SHP77 (cell line): Measurements from ENCODE around the gene MROH2A.
"Not testable (repeated sequence)": the region's sequence is repeated elsewhere in the genome, so short reads cannot be mapped to it uniquely, and the experiment has no call there.

Experiments
- DNase-seq, 2 experiments: peaks; one replicate each; lab custom pipeline; 2025; lab: John Stamatoyannopoulos, UW

Gene MROH2A, protein sequence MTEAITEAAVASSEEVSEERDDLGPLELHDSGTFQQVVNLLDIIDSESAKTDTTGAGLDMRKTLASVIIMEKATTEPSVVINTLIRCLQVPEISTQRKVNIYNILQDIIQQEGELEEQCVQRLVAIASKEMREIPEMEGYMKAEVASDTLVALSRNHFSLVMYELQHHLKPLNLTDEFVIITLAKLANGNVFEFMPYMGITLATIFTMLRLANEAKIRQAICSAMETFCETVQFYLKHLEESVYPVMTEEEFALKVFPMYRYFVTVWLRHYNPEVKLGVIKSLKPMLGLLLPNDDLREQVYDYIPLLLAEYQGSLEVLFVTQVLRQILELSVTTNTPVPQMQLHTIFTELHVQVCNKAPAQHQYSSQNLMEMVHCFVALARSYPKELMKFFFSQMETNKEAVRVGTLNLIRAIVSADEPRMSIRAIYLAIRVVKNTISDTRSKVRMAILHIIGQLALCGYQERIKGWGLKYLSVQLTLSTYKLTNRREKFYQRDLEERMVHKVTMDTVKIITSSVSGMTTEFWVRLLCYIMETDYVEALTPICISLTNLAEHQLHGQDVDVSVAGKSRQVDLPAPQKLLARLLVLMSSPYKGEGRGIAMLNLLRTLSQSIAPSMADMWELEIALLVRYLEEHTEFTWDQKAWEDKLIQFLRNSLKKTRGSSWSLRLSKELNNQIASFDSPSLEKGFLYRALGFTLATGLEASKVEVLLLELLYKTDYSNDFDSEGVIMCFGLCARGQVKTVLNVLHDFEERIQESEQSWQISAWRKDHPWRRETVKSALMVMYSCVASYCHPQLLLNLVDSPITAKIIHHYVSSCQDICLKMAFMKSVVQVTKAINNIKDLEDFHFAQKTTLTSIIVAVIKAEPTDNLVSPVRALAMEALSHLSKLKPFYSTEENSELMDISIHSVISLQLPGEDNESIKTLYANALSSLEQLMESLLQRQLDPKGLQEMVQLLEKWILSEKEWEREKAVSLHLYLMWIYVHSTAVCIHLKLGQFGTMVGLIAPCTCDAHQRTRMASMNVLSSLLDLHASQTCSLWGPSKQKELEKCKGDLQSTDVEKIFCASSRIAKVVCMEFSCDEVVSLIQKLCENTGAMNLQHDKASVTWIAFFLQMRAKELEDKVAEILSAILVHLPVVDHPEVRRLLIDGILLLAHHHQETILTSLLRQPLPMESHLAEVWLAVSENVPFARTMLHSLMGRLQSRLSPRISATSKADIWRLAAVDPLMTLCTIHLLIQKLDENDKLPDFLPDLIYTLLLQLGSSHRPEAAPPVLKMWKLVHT (N-terminal part only)

DNA sequence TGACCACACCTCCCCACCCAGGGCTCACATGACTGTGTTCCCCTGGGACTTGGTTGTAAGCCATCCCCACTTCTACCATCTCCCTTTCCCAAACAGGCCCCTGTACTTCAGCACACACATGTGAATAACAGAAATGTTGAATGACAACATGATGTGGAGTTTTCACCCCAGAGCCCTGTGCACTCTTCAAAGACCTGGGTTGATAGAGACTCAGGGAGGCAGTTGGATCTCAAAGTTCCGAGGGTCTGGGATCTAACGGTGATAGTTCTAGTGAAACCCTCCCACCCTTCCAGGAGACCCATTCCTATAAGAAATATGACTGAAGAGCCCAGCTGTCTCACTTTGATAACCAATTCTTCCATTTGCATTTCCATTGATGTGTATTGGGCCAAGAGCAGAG, at the start of gene MROH2A:
Gene MROH2A, plus strand, starts transcription at position 301 of the 400 bp plus-strand sequence. CDS start 1,029 bp downstream, outside the sequence.
- no peak for DNase-seq

GRCh38 chr2:233728723-233729301, 49.3 kb upstream of the MROH2A start, which contains the start of gene UGT1A3:
Gene UGT1A3, plus strand, starts transcription at chr2:233729042. Its CDS starts 85 bp downstream, at chr2:233729127.
- DNase-seq = no peak

DNA sequence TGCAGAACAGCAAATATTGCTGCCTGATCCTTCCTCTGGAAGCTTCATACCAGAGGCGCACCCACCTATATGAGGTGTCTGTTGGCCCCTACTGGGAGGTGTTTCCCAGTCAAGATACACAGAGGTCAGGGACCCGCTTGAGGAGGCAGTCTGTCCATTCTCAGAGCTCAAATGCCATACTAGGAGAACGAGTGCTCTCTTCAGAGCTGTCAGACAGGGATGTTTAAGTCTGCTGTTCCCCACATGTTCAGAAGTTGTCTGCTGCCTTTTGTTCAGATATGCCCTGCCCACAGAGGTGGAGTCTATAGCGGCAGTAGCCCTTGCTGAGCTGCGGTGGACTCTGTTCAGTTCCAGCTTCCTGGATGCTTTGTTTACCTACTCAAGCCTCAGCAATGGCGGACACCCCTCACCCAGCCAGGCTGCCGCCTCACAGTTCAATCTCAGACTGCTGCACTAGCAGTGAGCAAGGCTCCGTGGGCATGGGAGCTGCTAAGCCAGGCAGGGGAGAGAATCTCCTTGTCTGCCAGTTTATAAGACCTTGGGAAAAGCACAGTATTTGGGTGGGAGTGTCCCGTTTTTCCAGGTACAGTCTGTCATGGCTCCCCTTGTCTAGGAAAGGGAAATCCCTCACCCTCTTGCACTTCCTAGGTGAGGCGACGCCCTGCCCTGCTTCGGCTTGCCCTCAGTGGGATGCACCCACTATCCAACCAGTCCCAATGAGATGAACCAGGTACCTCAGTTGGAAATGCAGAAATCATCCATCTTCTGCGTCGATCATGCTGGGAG, 41.1 kb upstream of the MROH2A start:
- not testable (repeated sequence) for DNase-seq

DNA sequence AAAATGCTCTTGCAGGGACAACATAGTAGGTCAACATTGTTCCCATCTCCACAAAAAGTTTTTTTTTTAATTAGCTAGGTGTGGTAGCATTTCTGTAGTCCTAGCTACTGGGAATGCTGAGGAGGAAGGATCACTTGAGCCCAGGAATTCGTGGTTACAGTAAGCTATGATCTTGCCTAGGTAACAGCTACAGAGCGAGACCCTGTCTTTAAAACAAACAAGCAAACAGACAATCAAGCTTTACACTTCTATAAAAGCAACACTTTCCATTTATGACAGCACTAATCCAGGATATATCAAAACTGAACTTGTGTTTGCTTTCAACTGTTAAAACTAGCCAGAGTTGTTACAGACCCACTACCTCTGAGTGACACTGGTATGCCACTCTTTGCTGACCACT, 37.3 kb upstream of the MROH2A start:
- DNase-seq = no peak

DNA sequence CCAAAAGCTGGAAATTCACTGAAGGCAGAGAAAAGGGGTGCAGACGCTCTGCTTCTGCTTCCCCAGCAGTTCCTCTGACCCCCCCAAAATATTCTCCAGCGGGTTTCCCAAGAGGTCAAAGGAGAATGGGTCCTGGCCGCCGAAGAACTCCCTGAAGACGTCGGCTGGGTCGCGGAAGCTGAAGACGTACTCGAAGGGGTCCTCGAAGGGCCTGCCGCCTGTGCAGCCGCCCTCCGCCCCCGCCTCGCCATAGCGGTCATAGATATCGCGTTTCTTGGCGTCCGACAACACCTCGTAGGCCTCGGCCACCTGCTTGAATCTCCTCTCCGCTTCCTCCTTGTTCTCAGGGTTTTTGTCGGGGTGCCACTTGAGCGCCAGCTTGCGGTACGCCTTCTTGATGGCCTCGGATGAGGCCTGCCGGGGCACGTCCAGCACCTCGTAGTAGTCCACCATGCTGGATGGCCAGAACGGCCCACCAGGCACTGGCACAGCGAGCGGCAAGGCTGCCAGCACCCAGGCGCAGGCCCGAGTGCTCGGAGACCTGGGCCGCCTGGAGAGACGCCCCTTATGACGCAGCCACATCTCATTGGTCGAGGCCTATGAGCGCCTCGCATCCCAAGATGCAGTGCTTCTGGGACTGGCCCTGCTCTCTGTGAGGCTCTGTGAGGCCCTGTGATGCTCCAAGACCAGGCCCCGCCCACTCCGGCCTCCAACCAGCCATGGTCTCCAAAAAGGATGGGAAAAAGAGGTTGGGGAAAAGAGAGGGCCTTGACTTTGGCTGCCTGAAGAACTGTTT, 34.5 kb upstream of the MROH2A start:
- DNase-seq = no peak

GRCh38 chr2:233745073-233745755, 32.9 kb upstream of the MROH2A start:
- no peak for DNase-seq

DNA sequence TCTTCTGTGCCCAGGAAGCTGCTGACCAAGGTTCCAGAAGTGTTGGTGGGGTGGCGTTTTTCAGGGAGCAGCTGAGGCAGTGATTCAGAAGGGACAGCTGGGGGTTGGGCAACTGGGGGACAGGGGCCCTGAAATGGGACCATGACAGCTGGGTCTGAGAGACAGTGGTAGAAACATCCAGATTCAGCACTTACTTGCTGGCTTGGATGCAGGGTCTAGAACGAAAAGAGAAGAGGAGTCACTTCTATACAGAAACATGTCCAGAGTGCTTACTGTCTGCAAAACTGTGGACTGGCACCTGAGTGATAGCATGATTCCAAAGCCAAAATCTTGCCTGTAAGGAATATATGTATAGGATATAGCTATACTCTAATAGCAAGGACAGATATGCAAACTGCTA, 32.3 kb upstream of the MROH2A start:
- DNase-seq = not testable (repeated sequence)

GRCh38 chr2:233746475-233747282, 31.5 kb upstream of the MROH2A start:
- no peak for DNase-seq

DNA sequence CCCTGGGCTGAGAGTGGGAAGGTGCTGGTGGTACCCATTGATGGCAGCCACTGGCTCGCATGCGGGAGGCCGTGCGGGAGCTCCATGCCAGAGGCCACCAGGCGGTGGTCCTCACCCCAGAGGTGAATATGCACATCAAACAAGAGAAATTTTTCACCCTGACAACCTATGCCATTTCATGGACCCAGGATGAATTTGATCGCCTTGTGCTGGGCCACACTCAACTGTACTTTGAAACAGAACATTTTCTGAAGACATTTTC, 30.9 kb upstream of the MROH2A start:
- DNase-seq = no peak

DNA sequence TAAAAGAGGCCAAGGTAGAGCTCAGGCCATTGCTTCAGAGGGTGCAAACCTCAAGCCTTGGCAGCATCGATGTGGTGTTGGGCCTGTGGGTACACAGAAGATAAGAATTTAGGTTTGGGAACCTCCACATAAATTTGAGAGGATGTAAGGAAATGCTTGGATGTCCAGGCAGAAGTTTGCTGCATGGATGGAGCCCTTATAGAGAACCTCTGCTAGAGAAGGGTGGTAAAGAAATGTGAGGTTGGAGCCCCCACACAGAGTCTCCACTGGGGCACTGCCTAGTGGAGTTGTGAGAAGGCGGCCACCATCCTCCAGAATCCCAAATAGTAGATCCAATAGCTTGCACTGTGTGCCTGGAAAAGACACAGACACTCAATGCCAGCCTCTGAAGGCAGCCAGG, 27.4 kb upstream of the MROH2A start:
- not testable (repeated sequence) for DNase-seq

- DNase-seq = not testable (repeated sequence)
Measured at GRCh38 chr2:233751212-233752009, 26.7 kb upstream of the MROH2A start.

GRCh38 chr2:233754872-233755611, 23.1 kb upstream of the MROH2A start:
- no peak for DNase-seq

GRCh38 chr2:233756429-233757081, 21.6 kb upstream of the MROH2A start:
- no peak for DNase-seq

DNA sequence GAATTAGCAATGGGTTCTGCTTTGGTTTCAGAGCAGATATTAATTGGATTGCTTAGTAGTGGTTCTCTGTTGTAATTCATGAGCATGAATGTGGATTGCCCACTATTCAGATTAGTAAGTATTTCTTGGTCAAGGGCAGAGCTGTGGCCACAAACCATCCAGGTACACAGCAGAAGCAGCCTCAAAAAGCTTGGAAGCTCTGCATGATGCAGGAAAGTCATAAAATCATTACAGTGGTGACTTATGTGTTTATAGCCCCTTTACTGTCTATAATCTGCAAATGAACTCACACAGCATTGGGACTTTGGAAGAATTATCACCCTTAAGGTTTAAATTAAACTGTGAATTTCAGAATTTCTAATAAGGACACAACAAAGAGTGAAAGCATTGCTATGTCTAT, 20.0 kb upstream of the MROH2A start:
- DNase-seq = no peak

DNA sequence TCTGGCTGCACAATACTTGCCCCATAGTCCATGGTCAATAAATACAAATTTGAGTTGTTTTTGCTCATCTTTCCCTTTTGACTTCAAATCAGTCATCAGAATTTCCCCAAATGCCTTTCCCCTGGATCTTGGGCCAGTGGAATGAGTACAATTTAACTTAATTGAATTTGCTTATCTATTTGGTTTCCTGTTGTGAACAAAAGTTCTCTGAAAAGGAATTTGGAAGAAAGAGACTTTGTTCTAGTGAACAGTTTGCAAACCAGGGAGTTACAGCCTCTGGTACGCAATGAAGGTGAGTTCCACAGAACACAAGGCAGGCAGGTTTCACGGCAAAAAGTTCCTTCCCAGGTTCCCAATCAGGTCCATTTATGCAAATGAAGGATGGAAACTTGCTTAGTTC, 19.3 kb upstream of the MROH2A start:
- DNase-seq = no peak

- DNase-seq = no peak
Measured at GRCh38 chr2:233760043-233760442, 18.1 kb upstream of the MROH2A start, which contains the start of gene UGT1A1. Gene UGT1A1, plus strand, starts transcription at chr2:233760270. Its CDS starts 18 bp downstream, at chr2:233760288.
